ENCODE data around the gene OR2Z1.
A peak's percentile ranks its signal among the peaks of the same experiment; 100 is the strongest.

OR2Z1 gene

DNA sequence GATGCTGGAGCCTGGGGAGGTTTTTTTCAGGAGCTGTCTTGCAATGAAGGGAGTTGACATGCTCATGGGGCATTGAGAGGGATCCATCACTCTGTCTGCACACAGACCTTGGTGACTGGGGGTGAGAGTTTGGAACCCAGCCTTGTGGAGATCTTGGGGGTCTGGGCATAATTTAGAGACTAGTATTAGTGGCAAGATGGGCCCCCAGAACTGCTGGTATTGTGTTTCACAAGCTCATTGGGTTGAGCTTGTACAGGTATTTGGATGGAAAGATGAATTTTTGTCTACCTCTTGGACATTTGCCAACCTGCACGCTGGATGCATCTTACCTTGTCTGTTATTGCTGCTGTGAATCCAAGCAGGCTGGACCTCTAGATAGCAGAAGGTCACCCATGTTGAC lies at the start of gene OR2Z1:
TSS of gene OR2Z1 (plus strand) at position 301 of the 400 bp plus-strand sequence. CDS start 9,395 bp downstream, outside the sequence.
- H3K9ac ChIP-seq = no peak within 1 kb of the TSS
- no peaks in the 10 kb centered on the region for H3K4me1 ChIP-seq
- H3K36me3 ChIP-seq = no peaks in the 10 kb centered on the region
- H3K27me3 ChIP-seq = no peaks in the 10 kb centered on the region
- TF ChIP-seq Cebpa-rat (IDR thresholded peaks at IDR 0.05) = no peak
- H3K4me2 ChIP-seq = no peak within 1 kb of the TSS
- no peak within 1 kb of the TSS for H3K27ac ChIP-seq
- no peaks in the 10 kb centered on the region for H4K20me1 ChIP-seq
- peaks cover 0 to 4% (median 0%) of the 10 kb centered on the region in 11 experiments; a peak in 3 of 22 replicates for H3K9me3 ChIP-seq (replicated peaks in 1 of 11)
- no peak within 1 kb of the TSS for H3K4me3 ChIP-seq

DNA sequence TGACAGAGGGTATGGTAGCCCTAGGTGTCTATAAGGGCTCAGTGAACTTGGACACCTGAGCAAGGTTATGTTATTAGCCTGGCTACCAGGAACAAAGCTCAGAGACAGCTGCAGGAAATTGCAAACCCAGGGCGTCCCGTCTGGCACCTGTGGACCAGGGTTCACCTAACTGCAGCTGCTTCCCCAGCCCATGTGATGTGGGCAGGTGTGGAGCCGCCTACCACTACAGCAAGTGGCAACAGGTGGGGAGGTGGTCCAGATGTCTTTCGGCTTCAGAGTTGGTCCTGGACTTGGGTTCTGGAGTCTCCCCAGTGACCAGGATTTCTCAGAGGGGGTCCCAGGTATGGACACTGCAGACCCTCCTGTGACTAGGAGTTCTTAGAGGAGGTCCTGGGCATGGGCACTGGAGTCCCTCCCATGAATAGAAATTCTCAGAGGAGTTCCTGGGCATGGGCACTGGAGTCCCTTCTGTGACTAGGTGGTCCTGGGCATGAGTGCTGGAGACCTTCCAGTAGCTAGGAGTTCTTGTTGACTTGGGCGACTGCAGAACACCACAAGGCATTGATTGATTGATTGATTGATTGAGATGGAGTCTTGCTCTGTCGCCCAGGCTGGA lies 48.0 kb upstream of the OR2Z1 start:
- Histone ChIP-seq H4K20me1 (no peaks in the 10 kb centered on the region), H3K9ac (no peak overlapping the region), H3K36me3 (no peaks in the 10 kb centered on the region), H3K27me3 (no peaks in the 10 kb centered on the region), H3K4me3 (no peak overlapping the region), H3K9me3 (replicated peaks in 1 of 11) (peaks cover 0 to 17% (median 7%) of the 10 kb centered on the region in 11 experiments; a peak in 7 of 22 replicates), H3K27ac (no peak overlapping the region), H3K4me1 (peaks cover 22 to 58% (median 51%) of the 10 kb centered on the region in 10 experiments), H3K4me2 (peak overlapping the region in 10 of 11 experiments; percentile 12 to 63 (median 42); a peak in 19 of 22 replicates)
- no peak for TF ChIP-seq Cebpa-rat (IDR thresholded peaks at IDR 0.05)

GRCh38 chr19:8675066-8675465 lies 46.4 kb upstream of the OR2Z1 start:
- H3K9me3 ChIP-seq (replicated peaks in 1 of 11) = peaks cover 0 to 13% (median 0%) of the 10 kb centered on the region in 11 experiments; a peak in 2 of 22 replicates

GRCh38 chr19:8678244-8678807 lies 43.1 kb upstream of the OR2Z1 start:
- H3K36me3 ChIP-seq = no peaks in the 10 kb centered on the region
- H3K4me1 ChIP-seq = peaks cover 19 to 42% (median 30%) of the 10 kb centered on the region in 10 experiments
- no peaks in the 10 kb centered on the region for H4K20me1 ChIP-seq
- H3K4me3 ChIP-seq = no peak overlapping the region
- TF ChIP-seq Cebpa-rat (IDR thresholded peaks at IDR 0.05) = no peak
- no peak overlapping the region for H3K4me2 ChIP-seq
- H3K27me3 ChIP-seq = no peaks in the 10 kb centered on the region
- H3K27ac ChIP-seq = no peak overlapping the region
- peaks cover 0 to 18% (median 0%) of the 10 kb centered on the region in 11 experiments; a peak in 4 of 22 replicates for H3K9me3 ChIP-seq (replicated peaks in 1 of 11)
- no peak overlapping the region for H3K9ac ChIP-seq

More at GRCh38 chr19:8675066-8675465, 46.4 kb upstream of the OR2Z1 start:
- H4K20me1 ChIP-seq = no peaks in the 10 kb centered on the region
- peaks cover 20 to 42% (median 37%) of the 10 kb centered on the region in 10 experiments for H3K4me1 ChIP-seq
- H3K27ac ChIP-seq = no peak overlapping the region
- no peak overlapping the region for H3K4me3 ChIP-seq
- no peak for TF ChIP-seq Cebpa-rat (IDR thresholded peaks at IDR 0.05)
- H3K36me3 ChIP-seq = no peaks in the 10 kb centered on the region
- H3K9ac ChIP-seq = no peak overlapping the region
- H3K27me3 ChIP-seq = no peaks in the 10 kb centered on the region
- peak overlapping the region in 6 of 11 experiments; percentile 1 to 34 (median 7); a peak in 5 of 22 replicates for H3K4me2 ChIP-seq

DNA sequence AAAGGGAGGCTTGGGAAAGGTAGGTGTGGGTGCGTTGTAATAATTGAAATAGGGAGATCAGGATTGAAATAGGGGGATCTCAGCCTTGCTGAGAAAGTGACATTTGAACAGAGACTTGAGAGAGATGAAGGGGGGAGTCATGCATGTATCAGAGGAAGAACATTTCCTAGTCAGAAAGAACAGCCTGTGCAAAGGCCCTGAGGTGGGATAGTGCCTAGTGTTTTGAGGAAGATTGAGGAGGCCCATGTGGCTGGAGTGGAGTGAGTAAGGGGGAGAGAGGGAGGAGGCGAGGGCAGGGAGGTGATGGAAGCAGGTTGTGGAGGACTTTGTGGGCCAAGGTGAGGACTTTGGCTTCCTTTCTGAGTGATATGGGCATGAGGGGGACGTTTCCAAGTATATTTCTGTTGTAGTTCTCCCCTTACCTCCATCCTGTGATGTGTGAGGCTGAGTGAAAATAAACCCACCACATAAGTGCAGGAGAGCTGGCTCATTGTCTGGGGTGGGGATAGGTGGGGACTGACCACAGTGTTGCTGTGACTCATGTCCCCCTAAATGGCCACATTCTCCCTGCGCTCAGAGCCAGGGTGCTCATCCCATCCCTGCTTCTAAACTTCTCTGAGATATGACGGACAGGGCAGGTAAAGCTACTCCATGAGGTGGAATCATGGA lies 40.6 kb upstream of the OR2Z1 start:
- H3K27ac ChIP-seq = peak overlapping the region in 9 of 11 experiments; percentile 6 to 66 (median 44); a peak in 11 of 22 replicates
- peaks cover 12 to 54% (median 28%) of the 10 kb centered on the region in 10 experiments for H3K4me1 ChIP-seq
- H3K36me3 ChIP-seq = no peaks in the 10 kb centered on the region
- no peak overlapping the region for H3K4me3 ChIP-seq
- H3K9ac ChIP-seq = peak overlapping the region in 1 of 11 experiments; percentile 14; a peak in 1 of 22 replicates
- no peak for TF ChIP-seq Cebpa-rat (IDR thresholded peaks at IDR 0.05)
- H3K27me3 ChIP-seq = no peaks in the 10 kb centered on the region
- H4K20me1 ChIP-seq = no peaks in the 10 kb centered on the region
- peak overlapping the region in 10 of 11 experiments; percentile 48 to 79 (median 66); a peak in 20 of 22 replicates for H3K4me2 ChIP-seq
- peaks cover 0 to 18% (median 0%) of the 10 kb centered on the region in 11 experiments; a peak in 4 of 22 replicates for H3K9me3 ChIP-seq (replicated peaks in 1 of 11)

DNA sequence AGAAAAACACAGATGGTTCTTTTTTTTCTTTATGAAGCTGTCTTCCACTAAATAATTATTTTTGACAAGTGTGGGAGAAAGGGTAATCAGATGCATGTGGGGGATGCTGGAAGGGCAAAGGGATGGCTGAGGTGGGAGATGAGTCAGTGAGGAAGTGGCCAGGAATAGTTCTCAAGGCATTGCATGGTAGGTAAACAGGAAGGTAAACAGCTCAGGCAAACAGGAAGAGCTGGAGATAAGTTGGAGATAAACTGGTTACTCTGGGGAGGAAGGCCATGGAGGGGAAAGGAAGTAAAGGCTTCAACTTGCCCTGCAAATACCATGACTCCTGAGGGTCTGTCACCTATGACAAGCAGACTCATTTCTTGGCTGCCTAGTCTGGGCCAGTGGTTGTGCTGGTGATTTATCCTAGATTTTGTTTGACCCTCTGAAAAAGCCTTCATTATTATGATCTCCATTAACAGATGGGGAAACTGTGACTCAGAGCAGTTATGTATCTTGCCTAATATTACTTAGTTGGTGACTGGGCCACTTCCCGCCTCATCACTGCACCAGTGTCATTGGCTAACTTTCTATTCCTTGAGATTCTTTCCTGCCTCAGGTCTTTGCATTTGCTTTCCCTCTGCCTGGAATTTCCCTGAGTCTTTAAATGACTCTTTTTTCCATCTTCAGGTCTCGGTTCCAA lies 39.9 kb upstream of the OR2Z1 start:
- Histone ChIP-seq H3K4me1 (peaks cover 12 to 56% (median 28%) of the 10 kb centered on the region in 10 experiments), H4K20me1 (no peaks in the 10 kb centered on the region), H3K27ac (peak overlapping the region in 9 of 11 experiments; percentile 6 to 66 (median 44); a peak in 15 of 22 replicates), H3K9ac (peak overlapping the region in 3 of 11 experiments; percentile 4 to 18 (median 14); a peak in 3 of 22 replicates), H3K4me2 (peak overlapping the region; percentile 37 to 79 (median 63)), H3K4me3 (no peak overlapping the region), H3K9me3 (replicated peaks in 1 of 11) (peaks cover 0 to 18% (median 0%) of the 10 kb centered on the region in 11 experiments; a peak in 4 of 22 replicates), H3K27me3 (no peaks in the 10 kb centered on the region), H3K36me3 (no peaks in the 10 kb centered on the region)
- TF ChIP-seq Cebpa-rat (IDR thresholded peaks at IDR 0.05) = 0 out of 22 replicates have a peak, but pooled peaks of 1 of the 11 experiments have one; percentile 16

DNA sequence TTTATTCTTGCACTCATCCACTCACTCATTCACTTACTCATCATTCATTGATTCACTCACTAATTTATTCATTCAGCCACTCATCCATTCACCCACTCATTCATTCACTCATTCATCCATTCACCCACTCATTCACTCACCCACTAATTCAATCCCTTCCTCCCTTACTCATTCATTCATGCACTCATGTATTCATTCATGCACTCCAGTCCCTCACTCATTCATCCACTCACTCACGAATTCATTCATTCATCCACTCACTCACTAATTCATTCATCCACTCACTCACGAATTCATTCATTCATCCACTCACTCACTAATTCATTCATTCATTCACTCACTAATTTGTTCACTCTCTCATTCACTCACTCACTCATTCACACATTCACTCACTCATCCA lies 39.0 kb upstream of the OR2Z1 start:
- Histone ChIP-seq H3K4me1 (peaks cover 12 to 56% (median 31%) of the 10 kb centered on the region in 10 experiments), H3K36me3 (no peaks in the 10 kb centered on the region), H4K20me1 (no peaks in the 10 kb centered on the region), H3K27ac (peak overlapping the region in 1 of 11 experiments; percentile 66; a peak in 1 of 22 replicates), H3K27me3 (no peaks in the 10 kb centered on the region), H3K9ac (no peak overlapping the region), H3K9me3 (replicated peaks in 1 of 11) (peaks cover 0 to 8% (median 0%) of the 10 kb centered on the region in 11 experiments; a peak in 3 of 22 replicates), H3K4me2 (peak overlapping the region in 9 of 11 experiments; percentile 12 to 79 (median 69); a peak in 12 of 22 replicates), H3K4me3 (no peak overlapping the region)
- TF ChIP-seq Cebpa-rat (IDR thresholded peaks at IDR 0.05) = no peak

DNA sequence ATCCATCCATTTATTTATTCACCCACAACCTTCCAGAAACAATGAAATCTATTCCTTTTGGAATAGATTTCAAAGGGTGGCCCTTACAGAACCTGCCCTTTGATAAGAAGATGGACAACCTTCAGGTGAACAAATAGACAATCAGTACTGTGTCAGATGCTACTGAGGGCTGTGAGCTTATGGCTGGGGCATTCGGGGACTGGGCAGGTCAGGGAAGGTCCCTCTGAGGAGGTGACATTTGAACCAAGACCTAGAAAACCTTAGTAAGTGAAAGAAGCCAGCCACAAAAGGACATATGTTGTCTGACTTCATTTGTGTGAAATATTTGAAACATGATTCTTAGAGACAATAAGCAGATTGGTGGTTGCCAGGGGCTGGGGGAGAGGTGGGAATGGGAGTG lies 38.5 kb upstream of the OR2Z1 start:
- H3K27me3 ChIP-seq = no peaks in the 10 kb centered on the region
- no peaks in the 10 kb centered on the region for H3K36me3 ChIP-seq
- H3K27ac ChIP-seq = no peak overlapping the region
- peak overlapping the region in 2 of 11 experiments; percentile 57 to 77; a peak in 3 of 22 replicates for H3K4me2 ChIP-seq
- H3K4me3 ChIP-seq = no peak overlapping the region
- peaks cover 12 to 56% (median 31%) of the 10 kb centered on the region in 10 experiments for H3K4me1 ChIP-seq
- H4K20me1 ChIP-seq = no peaks in the 10 kb centered on the region
- TF ChIP-seq Cebpa-rat (IDR thresholded peaks at IDR 0.05) = no peak
- peaks cover 0 to 5% (median 0%) of the 10 kb centered on the region in 11 experiments; a peak in 2 of 22 replicates for H3K9me3 ChIP-seq (replicated peaks in 1 of 11)
- no peak overlapping the region for H3K9ac ChIP-seq
